Measurements from ENCODE around the gene TOGARAM1.

Gene TOGARAM1

DNA sequence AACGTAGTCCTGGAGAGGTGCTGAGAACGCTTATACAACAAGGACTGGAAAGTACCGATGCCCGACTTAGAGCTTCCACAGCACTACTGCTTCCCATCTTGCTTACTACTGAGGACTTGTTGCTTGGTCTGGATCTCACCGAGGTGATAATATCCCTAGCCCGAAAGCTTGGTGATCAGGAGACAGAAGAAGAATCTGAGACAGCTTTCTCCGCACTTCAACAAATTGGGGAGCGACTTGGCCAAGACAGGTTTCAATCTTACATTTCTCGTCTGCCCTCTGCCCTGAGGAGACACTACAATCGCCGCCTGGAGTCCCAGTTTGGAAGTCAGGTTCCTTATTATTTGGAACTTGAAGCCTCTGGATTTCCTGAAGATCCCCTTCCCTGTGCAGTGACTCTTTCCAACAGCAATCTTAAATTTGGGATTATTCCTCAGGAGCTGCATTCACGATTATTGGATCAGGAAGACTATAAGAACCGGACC lies 1.1 kb downstream of the TOGARAM1 start:
- DNase-seq = no peak

DNA sequence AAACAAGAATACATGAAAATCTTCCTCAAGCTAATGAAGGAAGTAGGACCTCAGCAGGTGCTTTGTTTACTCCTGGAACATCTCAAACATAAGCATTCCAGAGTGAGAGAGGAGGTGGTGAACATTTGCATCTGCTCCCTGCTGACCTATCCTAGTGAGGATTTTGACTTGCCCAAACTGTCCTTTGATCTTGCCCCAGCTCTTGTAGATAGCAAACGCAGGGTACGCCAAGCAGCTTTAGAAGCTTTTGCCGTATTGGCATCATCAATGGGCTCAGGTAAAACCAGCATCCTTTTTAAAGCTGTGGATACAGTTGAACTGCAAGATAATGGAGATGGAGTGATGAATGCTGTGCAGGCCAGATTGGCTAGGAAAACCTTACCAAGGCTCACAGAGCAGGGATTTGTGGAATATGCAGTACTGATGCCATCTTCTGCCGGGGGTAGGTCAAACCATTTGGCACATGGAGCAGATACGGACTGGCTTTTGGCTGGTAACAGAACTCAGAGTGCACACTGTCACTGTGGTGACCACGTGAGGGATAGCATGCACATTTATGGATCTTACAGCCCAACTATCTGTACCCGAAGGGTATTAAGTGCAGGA lies 1.9 kb downstream of the TOGARAM1 start:
- peak in 1 of 2 experiments; percentile 21 for DNase-seq

DNA sequence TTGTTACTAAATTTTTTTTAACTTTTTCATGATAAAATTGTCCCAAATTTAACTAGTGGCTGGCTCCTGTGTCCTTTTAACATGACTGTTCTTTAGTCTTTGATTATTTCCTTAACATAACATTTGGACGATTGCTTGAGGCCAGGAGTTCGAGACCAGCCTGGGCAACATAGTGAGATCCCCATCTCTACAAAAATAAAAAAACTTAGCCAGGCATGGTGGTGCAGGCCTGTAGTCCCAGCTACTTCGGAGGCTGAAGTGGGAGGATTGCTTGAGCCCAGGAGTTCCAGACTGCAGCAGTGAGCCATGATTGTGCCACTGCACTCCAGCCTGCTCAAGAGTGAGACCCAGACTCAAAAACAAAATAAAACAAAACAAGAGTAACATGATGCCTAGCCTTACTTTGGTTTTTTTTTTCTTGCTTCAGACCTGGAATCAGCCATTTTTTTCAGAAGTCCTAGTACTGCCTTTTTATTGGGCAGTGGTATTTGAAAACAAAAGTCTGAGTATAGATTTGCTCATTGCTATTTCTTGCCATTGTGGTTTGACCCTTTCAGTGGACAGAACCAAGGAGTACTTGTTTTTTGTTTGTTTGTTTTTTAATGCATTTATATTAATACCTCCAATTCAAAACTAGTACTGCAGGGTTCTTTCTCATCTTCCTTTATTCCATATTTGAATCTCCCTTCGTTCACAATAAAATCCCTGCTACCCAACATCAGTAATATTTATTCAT lies 4.8 kb downstream of the TOGARAM1 start:
- DNase-seq = no peak

DNA sequence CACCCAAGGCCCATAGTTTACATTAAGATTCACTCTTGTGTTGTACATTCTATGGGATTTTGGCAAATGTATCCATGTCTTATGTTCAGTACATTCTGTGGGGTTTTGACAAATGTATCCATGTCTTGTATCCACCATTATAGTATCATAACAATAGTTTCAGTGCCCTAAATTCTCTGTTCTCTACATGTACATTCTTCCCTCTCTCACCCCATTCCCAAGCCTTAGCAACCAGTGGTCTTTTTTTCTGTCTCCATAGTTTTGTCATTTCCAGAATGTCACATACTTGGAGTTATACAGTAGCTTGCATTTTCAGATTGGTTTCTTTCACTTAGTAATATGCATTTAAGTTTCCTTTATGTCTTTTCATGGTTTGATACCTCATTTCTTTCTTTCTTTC lies 6.7 kb downstream of the TOGARAM1 start:
- no peak for DNase-seq

DNA sequence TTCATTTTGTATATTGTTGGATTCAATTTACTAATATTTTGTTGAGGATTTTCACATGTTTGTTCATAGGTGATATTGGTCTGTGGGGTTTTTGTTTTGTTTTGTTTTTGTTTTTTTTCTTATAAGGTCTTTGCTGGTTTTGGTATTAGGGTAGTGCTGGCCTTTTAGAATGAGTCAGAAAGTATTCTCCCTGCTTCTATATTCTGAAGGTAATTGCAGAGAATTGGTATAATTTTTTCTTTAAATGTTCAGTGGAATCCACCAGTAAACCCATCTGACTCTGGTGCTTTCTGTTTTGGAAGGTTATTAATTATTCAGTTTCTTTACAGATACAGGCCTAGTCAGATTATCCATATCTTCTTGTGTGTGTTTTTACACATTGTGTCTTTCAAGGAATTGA lies 8.9 kb downstream of the TOGARAM1 start:
- DNase-seq = no peak

DNA sequence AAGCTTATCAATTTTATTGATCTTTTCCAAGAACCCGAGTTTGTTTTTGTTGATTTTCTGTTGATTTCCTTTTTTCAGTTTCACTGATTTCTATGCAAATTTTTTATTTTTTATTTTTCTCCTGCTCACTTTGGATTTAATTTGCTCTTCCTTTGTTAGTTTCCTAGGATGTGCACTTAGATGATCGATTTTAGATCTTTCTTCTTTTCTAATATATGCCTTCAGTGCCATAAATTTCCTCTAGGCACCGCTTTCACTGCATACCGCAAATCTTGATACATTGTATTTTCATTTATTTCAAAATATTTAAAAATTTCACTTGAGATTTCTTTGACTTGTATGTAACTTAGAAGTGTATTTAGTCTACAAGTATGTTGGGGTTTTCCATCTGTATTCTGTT lies 9.5 kb downstream of the TOGARAM1 start:
- no peak for DNase-seq

DNA sequence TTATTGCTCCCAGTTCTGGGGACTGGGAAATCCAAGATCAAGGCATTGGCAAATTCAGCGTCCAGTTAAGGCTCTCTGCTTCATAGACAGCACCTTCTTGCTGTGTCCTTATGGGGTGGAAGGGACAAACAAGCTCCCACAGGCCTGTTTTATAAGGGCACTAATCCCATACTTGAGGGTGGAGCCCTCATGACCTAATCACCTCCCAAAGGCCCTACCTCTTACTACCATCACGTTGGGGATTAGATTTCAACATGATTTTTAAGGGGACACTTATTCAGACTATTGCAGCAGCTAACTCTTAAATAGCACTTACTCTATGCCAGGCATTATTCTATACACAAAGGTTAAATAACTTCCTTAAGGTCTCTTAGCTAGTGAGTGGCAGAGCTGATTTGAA lies 17.3 kb downstream of the TOGARAM1 start:
- DNase-seq = no peak

DNA sequence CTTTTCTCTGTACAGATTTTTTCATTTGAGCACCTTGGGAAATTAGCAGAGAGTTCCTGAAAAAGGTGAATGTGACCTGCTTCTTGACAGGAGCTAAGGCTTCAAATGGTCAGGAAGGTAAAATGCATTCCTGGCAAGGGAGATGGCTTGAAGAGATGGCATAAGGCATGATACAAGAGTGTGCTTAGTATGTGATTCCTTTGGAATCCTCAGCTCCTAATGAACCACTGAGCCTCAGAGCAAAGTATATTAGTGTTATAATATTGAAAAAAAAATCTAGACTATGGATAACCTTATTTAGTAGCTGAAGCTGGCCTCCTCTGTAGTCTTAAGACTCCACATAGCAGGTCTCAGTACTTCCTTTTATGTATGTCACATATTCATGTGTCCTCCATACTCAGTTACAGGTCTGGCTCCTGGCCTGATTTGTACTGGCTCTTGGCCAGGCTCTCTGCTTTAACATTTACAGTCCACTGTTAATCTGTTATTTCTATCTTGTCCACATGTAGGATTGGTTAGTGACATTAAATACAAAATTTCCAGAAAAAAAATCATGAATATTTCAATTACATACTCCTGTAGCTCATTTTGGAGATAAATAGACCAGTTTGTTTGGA lies 17.9 kb downstream of the TOGARAM1 start:
- no peak for DNase-seq

DNA sequence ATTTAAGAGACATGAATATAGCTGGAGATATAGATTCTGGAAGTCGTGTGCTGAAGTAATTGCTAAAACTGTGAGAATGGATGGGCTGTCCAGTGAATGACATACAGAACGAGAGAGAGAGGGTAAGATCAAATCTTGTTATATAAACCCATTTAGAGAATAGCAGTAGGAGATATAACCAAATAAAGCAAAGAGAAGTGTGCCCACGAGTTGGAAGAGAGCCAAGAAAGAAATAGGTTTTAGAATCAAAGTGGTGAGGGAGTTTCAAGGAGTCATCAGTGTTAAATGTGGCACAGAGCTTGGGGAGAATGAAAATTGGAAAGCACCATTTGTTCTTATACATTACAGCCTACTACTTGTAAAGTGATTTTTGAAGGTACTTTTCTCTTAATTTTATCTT lies 19.2 kb downstream of the TOGARAM1 start:
- DNase-seq = no peak

DNA sequence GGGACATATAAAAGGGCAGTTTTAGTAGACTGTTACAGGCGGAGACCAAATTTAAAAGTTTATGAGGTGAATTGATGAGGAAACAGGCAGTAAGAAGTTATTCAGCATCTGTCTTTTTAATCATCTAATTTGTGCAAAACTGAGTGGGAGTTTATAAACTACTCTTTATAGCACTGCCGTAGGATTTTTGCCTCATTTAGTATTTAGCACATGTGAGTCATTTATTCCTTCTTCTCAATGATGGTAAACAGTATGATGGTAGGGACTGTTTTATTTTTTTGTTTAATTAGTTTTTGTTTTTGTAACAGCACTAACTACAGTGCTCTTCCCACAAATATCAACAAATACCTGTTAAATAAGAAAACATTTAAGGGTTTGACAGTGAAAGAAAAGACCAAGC lies 20.6 kb downstream of the TOGARAM1 start:
- no peak for DNase-seq

DNA sequence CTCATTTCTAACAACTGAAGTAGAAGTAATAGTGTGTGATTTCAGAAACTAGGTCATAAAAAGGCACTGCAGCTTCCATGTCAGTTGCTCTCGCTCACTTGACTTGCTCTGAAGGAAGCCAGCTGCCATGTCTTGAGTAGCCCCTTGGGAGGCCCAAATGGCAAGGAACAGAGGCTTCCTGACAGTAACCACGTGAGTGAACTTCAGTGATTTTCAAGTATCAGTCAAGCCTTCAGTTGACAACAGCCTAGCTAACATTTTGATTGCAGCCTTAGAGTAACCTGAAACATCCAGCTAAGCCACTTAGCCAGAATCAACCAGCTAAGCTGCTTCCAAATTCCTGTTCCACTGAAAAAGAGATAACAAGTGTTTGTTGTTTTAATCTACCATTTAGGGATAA lies 26.7 kb downstream of the TOGARAM1 start:
- DNase-seq = no peak

DNA sequence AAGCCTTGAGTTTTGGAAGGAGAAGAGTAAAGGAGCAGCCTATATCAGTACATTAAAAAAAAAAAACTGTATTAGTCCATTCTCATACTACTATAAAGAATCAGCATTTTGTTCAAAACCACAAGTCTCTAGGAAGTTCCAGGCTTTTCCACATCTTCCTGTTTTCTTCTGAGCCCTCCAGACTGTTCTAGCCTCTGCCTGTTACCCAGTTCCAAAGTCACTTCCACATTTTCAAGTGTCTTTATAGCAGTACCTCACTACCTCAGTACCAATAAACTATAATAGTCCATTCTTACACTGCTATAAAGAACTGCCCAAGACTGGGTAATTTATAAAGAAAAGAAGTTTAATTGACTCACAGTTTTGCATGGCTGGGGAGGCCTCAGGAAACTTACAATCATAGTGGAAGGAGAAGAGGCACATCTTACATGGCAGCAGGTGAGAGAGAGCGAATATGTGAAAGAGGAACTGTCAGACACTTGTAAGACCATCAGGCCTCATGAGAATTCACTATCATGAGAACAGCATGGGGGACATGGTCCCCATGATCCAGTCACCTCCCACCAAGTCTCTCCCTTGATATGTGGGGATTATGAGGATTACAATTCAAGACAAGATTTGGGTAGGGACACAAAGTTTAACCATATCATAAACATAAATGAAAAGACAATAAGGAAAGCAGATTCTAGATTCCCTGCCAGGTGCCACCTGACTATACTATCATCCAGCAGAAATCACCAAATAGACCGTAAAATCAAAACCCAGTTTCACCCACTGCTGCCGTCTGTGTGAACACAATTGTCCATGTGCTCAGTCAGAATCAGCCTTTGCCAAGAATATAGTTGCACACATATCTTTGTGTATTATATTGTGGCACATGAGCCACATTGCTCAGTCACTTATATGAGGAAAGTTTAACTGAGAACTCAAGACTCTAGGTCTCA lies 27.8 kb downstream of the TOGARAM1 start:
- no peak for DNase-seq

DNA sequence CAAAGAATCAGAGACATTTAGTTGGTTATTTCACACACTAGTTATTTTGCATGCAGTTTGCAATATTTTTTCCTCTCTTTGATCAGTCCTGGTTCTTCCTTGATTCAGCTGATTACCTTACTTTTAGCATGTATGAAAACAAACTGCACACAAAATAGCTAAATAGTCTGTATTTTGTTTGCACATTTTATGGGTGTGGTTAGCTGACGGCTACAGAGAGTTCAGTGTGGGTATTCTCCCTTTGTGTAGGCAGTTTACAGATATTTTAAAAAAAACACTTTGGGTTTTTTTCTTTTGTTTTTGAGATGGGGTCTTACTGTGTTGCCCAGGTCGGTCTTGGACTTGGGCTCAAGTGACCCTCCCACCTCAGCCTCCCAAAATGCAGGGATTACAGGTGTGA lies 28.5 kb downstream of the TOGARAM1 start:
- no peak for DNase-seq

DNA sequence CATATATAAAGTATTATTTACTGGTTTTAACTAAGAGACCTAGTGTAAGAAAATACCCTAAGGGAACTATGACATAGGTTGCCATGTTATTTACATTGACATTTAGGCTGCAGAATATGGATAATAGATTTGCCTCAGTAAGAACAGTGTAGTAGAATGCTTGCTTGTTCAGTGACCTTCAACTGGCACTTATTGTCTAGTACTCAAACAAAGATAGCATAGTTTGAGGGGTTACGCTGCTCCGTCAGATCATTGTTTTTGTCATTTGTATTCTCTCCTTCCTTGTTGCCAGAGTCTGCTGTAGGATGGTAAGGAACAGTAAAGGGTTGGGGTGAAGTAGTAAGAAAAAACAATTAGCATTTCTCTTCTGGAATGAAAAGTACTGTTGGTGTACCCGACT lies 33.2 kb downstream of the TOGARAM1 start:
- no peak for DNase-seq

DNA sequence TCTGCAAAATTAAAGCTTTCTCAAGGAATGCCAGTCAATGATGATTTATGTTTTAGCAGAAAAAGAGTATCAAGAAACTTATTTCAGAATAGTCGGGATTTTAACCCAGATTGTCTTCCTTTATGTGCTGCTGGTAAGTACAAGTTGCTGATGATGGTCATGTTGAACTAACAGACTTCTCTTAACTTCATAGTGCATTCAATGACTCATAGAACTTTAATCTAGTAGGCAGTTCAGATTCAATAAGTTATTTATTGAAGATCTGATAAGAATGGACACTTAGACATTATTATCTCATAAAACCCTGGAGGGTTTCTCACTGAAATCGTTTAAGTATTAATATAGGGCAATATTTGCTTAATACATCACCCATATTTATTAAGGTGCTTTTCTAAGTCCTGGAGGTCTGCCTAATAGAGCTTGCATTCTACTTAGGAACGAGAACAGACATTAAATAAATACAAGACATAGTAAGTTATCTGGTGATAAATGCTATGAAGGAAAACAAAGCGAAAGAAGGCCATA lies 33.8 kb downstream of the TOGARAM1 start:
- DNase-seq = no peak

DNA sequence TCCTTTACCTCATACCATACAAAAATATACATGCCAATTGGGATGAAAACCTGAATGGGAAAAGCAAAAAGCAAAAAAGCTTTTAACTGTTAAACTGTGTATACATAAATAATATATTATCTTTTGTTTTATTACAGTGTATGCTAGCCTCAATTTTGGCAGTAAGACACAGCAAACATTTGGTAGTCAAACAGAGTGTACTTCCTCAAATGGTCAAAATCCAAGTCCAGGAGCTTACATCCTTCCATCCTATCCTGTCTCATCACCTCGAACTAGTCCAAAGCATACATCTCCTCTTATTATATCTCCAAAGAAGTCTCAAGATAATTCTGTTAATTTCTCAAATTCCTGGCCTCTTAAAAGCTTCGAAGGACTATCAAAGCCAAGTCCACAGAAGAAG lies 41.9 kb downstream of the TOGARAM1 start:
- DNase-seq = no peak

DNA sequence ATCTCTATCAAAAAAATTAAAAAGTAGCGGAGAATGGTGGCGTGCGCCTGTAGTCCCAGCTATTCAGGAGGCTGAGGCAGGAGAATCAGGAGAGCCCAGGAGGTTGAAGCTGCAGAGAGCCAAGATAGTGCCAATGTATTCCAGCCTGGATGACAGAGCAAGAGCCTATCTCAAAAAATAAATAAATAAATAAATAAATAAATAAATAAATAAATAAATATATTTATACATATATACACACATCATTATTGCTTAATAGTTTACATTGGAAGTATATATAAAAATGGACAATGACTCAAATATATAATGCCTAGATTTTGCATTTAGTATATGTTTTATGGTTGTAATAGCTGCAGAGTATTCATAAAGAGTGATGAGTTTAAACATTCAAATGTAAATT lies 53.1 kb downstream of the TOGARAM1 start:
- no peak for DNase-seq

DNA sequence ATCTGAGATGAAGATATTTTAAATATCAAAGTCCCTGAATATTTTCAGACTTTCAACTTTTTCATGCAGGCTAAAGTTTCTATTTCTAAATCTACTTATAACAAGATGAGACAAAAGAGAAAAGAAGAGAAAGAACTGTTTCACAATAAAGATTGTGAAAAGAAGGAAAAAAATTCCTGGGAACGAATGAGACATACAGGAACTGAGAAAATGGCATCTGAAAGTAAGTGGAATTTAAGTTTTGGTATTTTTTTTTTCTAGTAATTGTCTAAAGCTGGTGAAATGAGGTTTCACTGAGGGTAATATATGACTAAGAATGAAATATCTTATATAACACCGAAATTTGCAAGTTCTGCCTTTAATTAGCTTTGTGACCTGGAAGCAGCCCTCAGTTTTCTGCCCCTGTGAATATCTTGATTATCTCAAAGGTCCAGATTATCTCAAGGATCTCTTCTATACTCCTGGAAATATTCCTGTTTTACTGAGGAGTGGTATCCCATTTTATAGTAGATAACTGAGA lies 66.2 kb downstream of the TOGARAM1 start:
- DNase-seq = no peak

DNA sequence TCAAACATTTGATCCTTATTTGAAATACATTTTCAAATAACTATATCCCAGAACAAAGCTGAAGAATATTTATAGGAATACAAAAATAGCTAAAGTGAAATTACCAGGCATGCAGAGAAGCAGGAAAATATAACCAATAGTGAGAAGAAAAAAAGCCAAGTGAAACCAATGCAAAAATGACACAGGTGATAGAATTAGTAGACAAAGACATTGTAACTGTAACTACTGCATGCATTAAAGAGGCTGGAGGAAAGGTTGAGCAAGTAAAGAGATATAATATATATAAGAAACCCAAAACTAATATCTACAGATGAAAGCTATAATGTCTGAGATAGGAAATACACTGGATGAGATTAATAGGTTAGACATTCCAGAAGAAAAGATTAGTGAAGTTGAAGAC lies 72.7 kb downstream of the TOGARAM1 start:
- DNase-seq = no peak

DNA sequence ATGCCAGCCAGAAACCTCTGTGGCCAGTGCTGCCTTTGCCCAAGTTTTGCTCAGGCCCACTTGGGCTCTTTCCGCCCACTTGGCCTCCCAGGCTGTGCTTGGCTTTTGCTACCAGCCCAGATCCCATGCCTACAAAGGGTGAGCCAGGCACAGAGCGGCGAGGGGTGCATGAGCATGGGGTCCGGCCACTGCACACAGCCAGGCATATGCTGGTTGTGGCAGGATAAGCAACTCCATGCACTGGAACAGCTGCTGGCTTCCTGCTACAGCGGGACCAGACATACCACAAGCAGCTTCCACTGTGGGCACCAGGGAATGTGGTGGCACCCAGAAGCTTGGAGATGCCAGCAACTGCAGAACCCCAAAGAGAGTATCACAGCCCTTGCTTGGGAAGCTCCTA lies 76.3 kb downstream of the TOGARAM1 start:
- DNase-seq = no peak

DNA sequence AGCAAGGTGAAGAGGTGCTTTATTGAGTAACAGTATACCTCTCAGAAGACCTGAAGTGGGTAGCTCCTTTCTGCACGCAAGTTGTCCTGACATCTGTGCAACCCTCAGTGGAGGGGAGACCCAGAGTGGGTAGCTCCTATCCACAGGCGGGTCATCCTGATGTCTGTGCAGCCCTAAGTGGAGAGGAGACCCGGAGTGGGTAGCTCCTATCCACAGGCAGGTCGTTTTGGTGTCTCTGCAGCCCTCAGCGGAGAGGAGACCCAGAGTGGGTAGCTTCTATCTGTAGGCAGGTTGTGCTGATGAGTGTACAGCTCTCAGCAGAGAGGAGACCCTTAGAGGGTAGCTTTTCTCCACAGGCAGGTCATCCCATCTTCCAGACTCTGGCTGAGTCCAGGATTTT lies 76.9 kb downstream of the TOGARAM1 start:
- no peak for DNase-seq

DNA sequence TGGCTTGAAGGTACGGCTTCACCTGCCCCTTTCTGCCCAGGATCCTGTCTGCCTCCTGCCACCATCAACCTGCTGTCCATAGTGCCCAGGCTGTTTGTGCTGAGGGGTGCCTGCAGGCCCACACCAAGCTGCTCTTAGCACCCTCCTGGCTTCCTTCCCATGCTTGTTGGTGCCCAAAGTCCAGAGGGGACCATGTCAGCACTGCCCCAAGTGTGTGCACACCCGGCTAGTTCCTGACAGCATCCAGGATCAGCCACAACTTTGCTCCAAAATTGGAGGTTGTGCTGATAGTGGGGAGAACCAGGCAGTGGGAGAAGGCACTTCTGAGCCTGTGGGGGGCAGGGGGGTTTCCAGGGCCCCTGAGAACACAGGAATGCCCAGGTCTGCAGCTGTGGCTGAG lies 77.4 kb downstream of the TOGARAM1 start:
- no peak for DNase-seq

DNA sequence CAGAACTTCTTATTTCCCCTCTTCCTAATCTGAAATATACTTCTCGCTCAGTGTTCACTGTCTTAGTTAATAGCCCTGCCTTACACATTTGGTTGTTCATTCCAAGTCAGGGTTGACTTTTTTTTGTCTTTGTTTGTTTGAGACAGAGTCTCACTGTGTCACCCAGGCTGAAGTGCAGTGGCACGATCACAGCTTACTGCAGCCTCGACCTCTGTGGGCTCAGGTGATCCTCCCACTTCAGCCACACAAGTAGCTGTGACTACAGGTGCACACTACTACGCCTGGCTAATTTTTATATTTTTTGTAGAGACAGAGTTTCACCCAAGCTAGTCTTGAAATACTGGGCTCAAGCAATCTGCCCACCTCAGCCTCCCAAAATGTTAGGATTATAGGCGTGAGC lies 79.7 kb downstream of the TOGARAM1 start:
- no peak for DNase-seq
